K562 (cell line): Measurements from ENCODE around the gene PUSL1. TPM values are rescaled to one million over a fixed set of nuclear protein-coding genes. Genes with fewer than 3 reads are reported as not detected.

Source experiments
- CGGBP1 ChIP-seq: fragments of 250-450 bp; sonication (Bioruptor Pico); IDR thresholded peaks from 2 replicates; pipeline ENCODE4 v1.9.0; 2021; ENCODE audit warnings: mild to moderate bottlenecking
- ETV6 ChIP-seq, 3 experiments: fragments of 150-350 bp in 1 of 3; sonication (generic) in 1 of 3; formaldehyde crosslinking in 1 of 3; IDR thresholded peaks; 2 replicates each; pipeline versions ENCODE4 v1.6.1 to v1.8.0; 2014 to 2022; ENCODE audit warnings: borderline replicate concordance in 2 of 3, low read depth in 2 of 3, antibody characterized with exemption in 1 of 3, low read length in 1 of 3, mild to moderate bottlenecking in 1 of 3, missing genetic modification reagents in 1 of 3
- GTF2B ChIP-seq: IDR thresholded peaks from 2 replicates; pipeline ENCODE4 v1.6.1; 2011; ENCODE audit not compliant: insufficient read length; ENCODE audit errors: extremely low read depth
- HCFC1 ChIP-seq: IDR thresholded peaks from 2 replicates; pipeline ENCODE4 v1.6.1; 2012; ENCODE audit warnings: low read depth, low read length, improper control_type of control experiment
- HDGF ChIP-seq: fragments of 450-650 bp; IDR thresholded peaks from 2 replicates; pipeline ENCODE4 v1.6.1; 2016
- KDM5B ChIP-seq: fragments of 200-600 bp; sonication (generic); IDR thresholded peaks from 2 replicates; pipeline ENCODE4 v1.6.1; 2012; ENCODE audit warnings: low read depth, mild to moderate bottlenecking, moderate library complexity, low read length, control low read depth, inconsistent platforms; ENCODE audit not compliant: insufficient replicate concordance
- SETDB1 ChIP-seq: IDR thresholded peaks from one replicate; pipeline ENCODE4 v1.6.1; 2012; ENCODE audit warnings: low read length, control low read depth, inconsistent platforms
- SMAD4 ChIP-seq: fragments of 250-450 bp; sonication (Bioruptor Pico); conservative IDR thresholded peaks from 2 replicates; pipeline ENCODE4 v1.8.0; 2021; ENCODE audit warnings: inconsistent platforms, mild to moderate bottlenecking, moderate library complexity
- ZFP36 ChIP-seq: fragments of 150-350 bp; IDR thresholded peaks from 2 replicates; pipeline ENCODE4 v1.6.1; 2018; ENCODE audit warnings: low read length, low read depth; ENCODE audit not compliant: partially characterized antibody
- ZNF212 ChIP-seq: fragments of 450-650 bp; formaldehyde crosslinking; IDR thresholded peaks from 2 replicates; pipeline ENCODE4 v1.4.0; 2020; ENCODE audit warnings: mild to moderate bottlenecking
- ZNF280B ChIP-seq: fragments of 250-450 bp; sonication (Bioruptor Pico); IDR thresholded peaks from 2 replicates; pipeline ENCODE4 v1.5.1; 2021; ENCODE audit warnings: mild to moderate bottlenecking
- ZNF407 ChIP-seq: fragments of 450-650 bp; IDR thresholded peaks from 2 replicates; pipeline ENCODE4 v1.6.1; 2016; ENCODE audit warnings: low read depth
- ZNF766 ChIP-seq: fragments of 200-800 bp; sonication (Bioruptor generic); conservative IDR thresholded peaks from 2 replicates; pipeline ENCODE4 v1.6.1; 2016; ENCODE audit warnings: missing genetic modification characterization, missing compliant biosample characterization
- polyA plus RNA-seq, 8 experiments: library from polyadenylated mRNA; depleted of rRNA in 4 of 8; stranded (reverse) in 5 of 8; unstranded in 3 of 8; fragments of >200 nt; fragmentation: Nextera tagmentation in 2 of 8; fragmentation: Illumina TruSeq in 1 of 8; extraction: Ambion mirVana in 2 of 8; extraction: Trizol in 1 of 8; gene quantifications; 2 replicates each; pipeline versions ENCODE4 v1.2.1 to v1.2.3, GENCODE V29; 2011 to 2014; ENCODE audit warnings: inconsistent platforms in 1 of 8, missing spikeins in 1 of 8
- total RNA-seq, 7 experiments: library from RNA; depleted of rRNA in 6 of 7; stranded (reverse); fragments of >200 nt in 6 of 7; fragmentation: Illumina TruSeq in 2 of 7; extraction: Trizol in 2 of 7; gene quantifications; 2 replicates each; pipeline versions ENCODE4 v1.2.1 to v1.2.3, GENCODE V29; 2011 to 2021; ENCODE audit warnings: low replicate concordance in 1 of 7

The PUSL1 gene
- total and polyA plus RNA-seq, 9 of the 15 experiments (the other 6 are each of a cell fraction or from before 2014, with no cell fraction given): 0.62 to 86.9 (median 13.6) TPM

- TF ChIP-seq ZNF407: no peak
- TF ChIP-seq ZNF766 (CRISPR knock-in tag): peak; percentile 63; the same call in 1 of the 2 replicates
- TF ChIP-seq ZNF212 (CRISPR knock-in tag): no peak
- peak; percentile 17; the same call in 1 of the 2 replicates for TF ChIP-seq HCFC1
- no peak for TF ChIP-seq HDGF
- TF ChIP-seq KDM5B: peak; percentile 69
- no peak for TF ChIP-seq ZNF280B (CRISPR knock-in tag)
- no peak for TF ChIP-seq ZFP36
- no peak for TF ChIP-seq GTF2B
- no peak for TF ChIP-seq ETV6 (IDR thresholded peaks at IDR 0.05; ENCODE audit: borderline replicate concordance in 1 of 2, low read depth in 2 of 2, low read length in 1 of 2)
- TF ChIP-seq ETV6 (CRISPR knock-in tag; IDR thresholded peaks at IDR 0.05; ENCODE audit: borderline replicate concordance): no peak
- TF ChIP-seq SMAD4: peak; percentile 82
- TF ChIP-seq CGGBP1 (CRISPR knock-in tag): no peak
- no peak for TF ChIP-seq SETDB1
These were observed 41.0 kb downstream of the PUSL1 start, which contains the start of gene DVL1 (continued) for GRCh38 chr1:1349256-1350012.
